Mesenteric fat pad (tissue), 1 donor: ENCODE data around the gene RLBP1. TPM values are rescaled to one million over a fixed set of nuclear protein-coding genes. Genes with fewer than 3 reads are reported as not detected.
A peak's percentile ranks its signal among the peaks of the same experiment; 100 is the strongest.
"Not testable (repeated sequence)": the region's sequence is repeated elsewhere in the genome, so short reads cannot be mapped to it uniquely, and the experiment has no call there.

Source experiments
- DNase-seq: peaks from one replicate; pipeline ENCODE4 v3.0.0-alpha.2; 2020; ENCODE audit warnings: low spot score
- long read RNA-seq: library from polyadenylated mRNA; unstranded; transcript quantifications from one replicate; pipeline ENCODE4 v2.0.0, GENCODE V29; 2020
- total RNA-seq: library from RNA; stranded (reverse); fragmentation: NEBNext Ultra II Directional; extraction: Animal tissue kit (Norgen Biotek cat#: 25700); gene quantifications from one replicate; pipeline ENCODE4 v1.2.1, GENCODE V29; 2021
- donor health status: DM: yes; HTN: yes; CAD: no.

The RLBP1 gene
- not detected for total RNA-seq
- long read RNA-seq, partial matches to known transcripts, result 0 of 1 reads
- long read RNA-seq, other reads (novel, unspliced or antisense), result 1 of 1 reads

GRCh38 chr15:89221543-89221942 is at the start of gene RLBP1:
TSS of gene RLBP1 (minus strand) at chr15:89221579. CDS start at chr15:89218975, 2,604 bp downstream.
- peak; percentile 81 for DNase-seq

DNA sequence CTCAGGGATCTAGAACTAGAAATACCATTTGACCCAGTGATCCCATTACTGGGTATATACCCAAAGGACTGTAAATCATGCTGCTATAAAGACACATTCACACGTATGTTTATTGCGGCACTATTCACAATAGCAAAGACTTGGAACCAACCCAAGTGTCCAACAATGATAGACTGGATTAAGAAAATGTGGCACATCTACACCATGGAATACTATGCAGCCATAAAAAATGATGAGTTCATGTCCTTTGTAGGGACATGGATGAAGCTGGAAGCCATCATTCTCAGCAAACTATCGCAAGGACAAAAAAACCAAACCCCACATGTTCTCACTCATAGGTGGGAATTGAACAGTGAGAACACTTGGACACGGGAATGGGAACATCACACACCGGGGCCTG is 28.8 kb upstream of the RLBP1 start:
- not testable (repeated sequence) for DNase-seq

DNA sequence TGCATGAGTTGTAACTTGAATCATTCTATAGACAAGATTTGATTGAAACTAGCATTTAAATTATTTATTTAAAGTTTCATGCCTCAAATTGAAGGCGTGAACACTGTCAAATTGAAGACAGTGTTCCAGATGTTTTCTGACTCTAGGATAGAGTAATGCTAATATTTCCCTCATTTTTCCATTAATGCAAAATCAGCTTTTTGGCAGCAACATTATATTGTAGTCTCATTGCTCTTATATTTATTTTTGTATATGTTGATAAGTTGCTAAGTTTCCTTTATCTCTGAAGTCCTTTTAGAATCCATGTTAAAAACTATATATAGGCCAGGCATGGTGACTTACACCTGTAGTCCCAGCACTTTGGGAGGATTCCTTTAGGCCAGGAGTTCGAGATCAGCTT is 27.2 kb upstream of the RLBP1 start:
- DNase-seq, result no peak

DNA sequence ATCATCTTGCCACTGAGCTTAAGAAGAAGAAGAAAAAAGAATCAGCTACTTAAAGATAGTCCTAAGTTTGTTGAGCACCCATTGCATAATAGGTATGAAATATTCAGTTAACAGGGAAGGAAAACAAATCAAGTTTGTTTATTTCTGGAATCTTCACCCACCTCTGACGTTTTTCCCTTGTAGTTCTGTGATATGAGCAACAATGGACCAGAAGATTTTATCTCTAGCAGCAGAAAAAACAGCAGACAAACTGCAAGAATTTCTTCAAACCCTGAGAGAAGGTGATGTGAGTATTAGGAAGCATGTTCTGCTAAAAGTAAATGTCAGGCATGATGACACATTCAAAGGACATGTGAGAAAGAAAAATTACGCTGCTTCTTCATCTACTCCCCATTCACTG is 26.1 kb upstream of the RLBP1 start:
- DNase-seq, result no peak

DNA sequence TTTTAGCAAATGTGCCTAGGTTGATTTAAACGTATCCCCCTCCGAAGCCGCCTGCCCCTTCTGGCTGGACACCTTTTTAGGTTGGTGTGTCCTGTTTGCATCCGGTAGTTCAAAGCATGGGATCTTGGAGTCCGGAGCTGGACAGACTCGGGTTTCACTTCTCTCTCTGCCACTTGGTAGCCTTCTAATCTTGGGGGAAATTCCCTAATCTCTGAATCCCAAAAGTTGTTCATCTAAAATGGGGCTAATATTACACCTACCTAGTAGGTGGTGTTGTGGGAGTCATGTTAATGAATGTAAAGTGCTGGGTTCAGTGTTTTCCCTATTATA is 23.2 kb upstream of the RLBP1 start:
- no peak for DNase-seq

GRCh38 chr15:89243691-89244573 is 22.6 kb upstream of the RLBP1 start, which contains the start of gene FANCI:
TSS of gene FANCI (plus strand) at chr15:89243979. CDS start at chr15:89247648, 3,669 bp downstream.
- DNase-seq, result peak; percentile 98

- DNase-seq, result no peak
Measured at GRCh38 chr15:89243046-89243690, 21.8 kb upstream of the RLBP1 start.

DNA sequence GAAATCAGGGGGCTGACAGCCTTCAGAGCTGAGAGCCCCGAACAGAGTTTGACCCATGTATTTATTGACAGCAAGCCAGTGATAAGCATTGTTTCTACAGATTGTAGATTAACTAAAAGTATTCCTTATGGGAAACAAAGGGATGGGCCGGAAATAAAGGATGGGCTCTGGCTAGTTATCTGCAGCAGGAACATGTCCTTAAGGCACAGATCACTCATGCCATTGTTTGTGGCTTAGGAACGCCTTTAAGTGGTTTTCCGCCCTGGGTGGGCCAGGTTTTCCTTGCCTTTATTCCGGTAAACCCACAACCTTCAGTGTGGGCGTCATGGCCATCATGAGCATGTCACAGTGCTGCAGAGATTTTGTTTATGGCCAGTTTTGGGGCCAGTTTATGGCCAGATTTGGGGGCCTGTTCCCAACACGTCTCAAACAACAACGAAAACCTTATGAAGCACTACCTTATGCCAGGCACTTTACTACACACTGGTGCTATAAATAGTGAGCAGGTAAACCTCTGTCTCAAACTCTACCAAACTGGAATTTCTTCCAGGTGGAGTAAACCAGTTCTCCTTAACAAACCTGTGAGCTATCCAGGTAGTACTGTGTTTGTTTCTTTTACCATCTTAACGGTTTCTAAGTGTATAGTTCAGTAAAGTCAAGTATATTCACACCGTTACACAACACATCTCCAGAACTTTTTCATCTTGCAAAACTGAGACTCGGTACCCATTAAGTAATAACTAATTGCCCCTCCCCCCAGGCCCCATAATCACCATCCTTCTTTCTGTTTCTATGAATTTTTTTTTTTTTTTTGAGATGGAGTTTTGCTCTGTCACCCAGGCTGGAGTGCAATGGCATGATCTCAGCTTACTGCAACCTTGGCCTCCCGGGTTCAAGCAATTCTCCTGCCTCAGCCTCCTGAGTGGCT is 18.8 kb upstream of the RLBP1 start:
- not testable (repeated sequence) for DNase-seq

- DNase-seq, result no peak
Measured at GRCh38 chr15:89231832-89232231, 10.5 kb upstream of the RLBP1 start.

DNA sequence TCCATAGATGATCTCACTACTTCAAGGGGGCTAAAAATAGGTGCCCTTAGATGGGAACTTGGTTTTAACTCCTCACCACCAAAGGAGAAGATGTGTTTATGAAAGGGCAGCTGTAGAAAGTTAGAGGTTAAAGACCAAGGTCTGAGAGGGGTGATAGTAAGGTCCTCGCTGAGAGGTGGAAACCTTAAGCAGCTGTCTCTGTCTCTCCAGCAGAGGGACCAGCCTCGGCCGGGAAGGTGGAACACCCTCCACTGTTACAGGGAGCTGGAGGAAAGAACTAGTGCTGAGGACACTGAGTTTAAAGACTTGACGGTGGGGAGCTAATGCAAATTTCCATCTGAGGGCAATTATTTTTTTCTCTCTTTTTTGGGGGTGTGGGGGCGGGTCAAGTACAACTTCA is 8.9 kb upstream of the RLBP1 start:
- no peak for DNase-seq

DNA sequence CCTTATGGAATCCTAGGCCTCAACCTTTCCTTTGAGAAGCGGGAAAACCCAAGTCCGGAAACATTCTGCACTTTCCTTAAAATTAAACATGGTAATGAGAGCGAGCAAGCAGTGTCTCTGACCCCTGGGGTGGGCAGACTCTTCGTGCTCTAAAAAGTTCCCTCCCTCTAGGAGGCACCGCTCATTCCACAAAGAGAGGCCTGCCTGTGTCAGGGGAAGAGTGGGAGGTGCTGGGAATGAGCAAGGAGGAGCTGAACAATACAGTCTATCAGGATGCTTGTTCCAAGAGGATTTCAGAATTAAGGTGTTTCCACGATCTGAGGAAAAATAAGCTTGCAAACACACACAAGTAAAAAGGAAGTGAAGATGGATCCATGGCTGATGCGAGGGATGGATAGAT is 6.0 kb upstream of the RLBP1 start:
- peak; percentile 26 for DNase-seq

GRCh38 chr15:89226359-89227221 is 5.2 kb upstream of the RLBP1 start:
- DNase-seq, result peak; percentile 65

DNA sequence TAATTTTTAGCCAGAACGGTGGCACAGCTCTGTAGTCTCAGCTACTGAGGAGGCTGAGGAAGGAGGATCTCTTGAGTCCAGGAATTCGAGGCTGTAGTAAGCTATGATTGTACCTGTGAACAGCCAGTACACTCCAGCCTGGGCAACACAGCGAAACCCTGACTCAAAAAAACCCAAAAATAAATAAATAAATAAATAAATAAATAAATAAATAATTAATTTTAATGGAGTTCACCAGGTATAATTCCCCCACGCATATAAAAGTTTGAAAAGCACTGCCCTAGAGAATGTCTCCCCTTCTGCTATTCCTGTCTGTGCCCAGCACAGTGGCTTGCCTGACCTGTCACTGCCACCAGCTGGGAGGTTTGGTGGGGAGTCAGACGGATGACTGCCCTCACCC is 4.2 kb upstream of the RLBP1 start:
- DNase-seq, result no peak

- no peak for DNase-seq
Measured at GRCh38 chr15:89218531-89218930, 2.8 kb downstream of the RLBP1 start.

GRCh38 chr15:89217686-89218376 is 3.5 kb downstream of the RLBP1 start:
- DNase-seq, result no peak

DNA sequence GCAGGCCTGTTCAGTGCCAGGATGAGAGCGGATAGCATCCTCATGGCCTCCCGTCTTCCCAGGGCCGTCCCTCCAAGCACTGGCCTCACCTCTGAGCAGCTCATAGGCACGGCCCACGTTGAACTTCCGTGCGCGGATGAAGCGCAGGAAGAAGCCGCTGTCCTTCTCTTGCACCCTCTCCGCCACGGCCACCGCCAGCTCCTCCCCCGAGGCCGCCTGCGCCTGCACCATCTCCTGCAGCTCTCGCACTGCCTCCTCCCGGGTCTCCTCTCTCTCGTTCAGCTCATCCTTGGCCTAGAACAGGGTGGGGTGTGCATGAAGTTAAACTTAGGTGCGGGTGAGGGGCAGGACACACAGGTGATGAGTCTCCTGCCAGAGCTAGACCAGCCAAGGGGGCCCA is 4.3 kb downstream of the RLBP1 start:
- no peak for DNase-seq

- no peak for DNase-seq
Measured at GRCh38 chr15:89215627-89216026, 5.8 kb downstream of the RLBP1 start.

- no peak for DNase-seq
Measured at GRCh38 chr15:89211678-89212170, 9.7 kb downstream of the RLBP1 start.

GRCh38 chr15:89209057-89209456 is 12.3 kb downstream of the RLBP1 start:
- no peak for DNase-seq

DNA sequence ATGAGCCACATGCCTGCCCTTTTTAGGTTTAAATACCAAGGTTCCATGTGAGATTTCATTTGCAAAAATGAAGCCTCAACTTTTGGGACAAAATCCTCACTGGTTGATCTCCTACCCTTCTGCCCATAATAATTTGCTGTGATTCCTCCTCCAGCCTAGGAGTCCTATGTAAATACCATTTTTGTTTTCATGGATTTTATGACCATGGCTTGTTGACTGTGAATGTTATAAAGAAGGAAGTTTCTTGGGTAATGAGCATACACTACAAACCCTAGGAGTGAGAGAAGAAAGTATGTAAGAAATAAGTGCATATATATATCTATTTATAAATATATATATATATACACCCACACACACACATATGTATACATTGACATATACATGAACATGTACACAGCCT is 13.1 kb downstream of the RLBP1 start:
- DNase-seq, result no peak
